ENCODE data around the gene OSBPL9.
"Not testable (repeated sequence)": the region's sequence is repeated elsewhere in the genome, so short reads cannot be mapped to it uniquely, and the experiment has no call there.

Gene OSBPL9

DNA sequence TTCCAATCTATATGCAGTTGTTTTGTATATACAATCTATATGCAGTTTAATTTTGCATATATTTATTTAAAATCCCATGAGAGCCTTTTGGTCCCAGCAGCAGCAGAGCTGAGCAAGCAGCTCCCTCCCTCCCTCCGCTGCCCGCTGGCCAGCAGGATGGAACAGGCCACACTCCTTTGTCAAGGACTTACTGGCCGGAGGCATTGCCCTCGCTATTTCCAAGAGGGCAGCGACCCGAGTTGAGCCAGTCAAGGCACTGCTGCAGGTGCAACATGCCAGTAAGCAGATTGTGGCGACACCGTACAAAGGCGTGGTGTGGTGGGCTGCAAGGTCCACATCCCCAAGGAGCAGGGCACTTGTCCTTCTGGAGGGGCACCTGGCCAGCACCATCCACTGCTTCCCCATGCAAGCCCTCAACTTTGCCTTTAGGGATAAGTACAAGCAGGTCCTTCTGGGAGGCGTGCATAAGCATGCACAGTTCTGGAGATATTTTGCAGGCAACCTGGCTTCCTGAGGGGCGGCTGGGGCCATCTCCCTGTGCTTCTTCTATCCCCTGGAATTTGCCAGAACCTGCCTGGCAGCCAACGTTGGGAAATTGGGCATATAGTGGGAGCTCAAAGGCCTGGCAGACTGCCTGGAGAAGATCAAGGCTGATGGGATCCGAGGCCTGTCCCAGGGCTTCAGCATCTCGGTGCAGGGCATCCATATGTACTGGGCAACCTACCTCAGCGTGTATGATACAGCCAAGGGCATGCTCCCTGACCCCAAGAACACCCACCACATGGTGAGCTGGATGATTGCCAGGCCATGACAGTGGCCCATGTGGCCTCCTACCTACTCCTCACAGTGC, 92.2 kb downstream of the OSBPL9 start:
- no peak for DNase-seq (ENCODE audit: low spot score)

DNA sequence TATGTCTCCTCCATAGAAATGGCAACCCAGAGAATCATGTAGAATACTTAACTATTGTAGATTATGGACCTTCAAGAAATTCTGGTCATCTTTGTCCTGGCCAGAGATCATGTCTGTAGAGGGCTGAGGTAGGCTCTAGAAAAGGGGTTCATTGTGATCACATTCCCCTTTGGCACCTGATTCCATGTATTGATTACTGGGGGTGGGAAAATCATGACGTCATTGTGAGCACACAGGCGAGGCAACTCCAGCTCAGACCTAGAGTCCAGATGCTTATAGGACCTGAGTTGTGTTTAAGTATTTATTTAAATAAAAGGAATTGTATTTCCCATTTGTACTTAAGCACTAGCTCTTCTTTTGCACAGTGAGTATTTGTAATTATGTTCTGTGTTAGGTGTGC, 93.1 kb downstream of the OSBPL9 start:
- DNase-seq (ENCODE audit: low spot score) = no peak

DNA sequence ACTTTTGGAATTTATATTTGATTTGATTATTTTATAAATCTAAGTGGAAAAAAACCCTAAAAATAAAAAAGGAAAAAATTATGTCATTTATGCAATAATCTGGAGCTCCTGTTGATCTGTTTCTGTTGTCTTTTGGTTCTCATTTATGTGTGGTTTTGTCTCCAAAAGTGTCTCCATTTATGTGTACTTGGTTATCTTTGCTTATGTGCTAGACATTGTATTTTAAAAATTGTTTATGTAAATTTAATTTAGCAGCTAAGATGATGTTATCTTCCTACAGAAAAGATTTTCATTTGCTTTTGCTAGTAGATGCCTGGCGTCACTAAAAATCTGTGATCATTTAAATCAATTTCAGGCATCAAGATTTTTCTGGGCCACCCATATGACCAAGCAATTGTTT, 95.7 kb downstream of the OSBPL9 start:
- DNase-seq (ENCODE audit: low spot score) = no peak

DNA sequence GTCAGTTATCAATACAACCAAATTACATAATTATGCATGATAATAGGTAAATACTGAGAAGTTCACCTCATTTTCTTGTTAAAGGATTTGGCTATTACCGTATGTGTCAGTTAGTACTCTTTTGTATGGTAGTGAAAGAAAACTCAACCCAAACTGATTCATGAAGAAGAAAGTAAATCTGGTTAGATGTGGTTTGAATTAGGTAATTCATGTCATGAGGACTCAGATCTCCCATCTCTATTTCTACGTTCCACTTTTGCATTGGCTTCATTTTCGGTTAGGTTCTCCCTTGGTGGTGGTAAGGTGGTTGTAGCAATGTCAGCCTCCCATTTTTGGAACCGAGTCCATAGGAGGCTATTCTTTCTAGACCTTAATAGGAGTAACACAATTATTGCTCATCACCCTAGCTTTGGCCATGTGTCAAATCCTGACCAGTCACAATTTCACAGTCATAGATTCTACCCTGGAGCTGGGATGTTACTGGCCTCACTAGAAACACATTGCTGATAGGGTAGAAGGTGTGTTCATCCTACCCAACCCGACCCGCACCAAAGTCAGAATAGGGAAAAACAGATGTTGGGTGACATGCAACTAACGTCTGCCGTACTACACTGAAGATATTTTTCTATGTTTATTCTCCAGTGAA, 97.6 kb downstream of the OSBPL9 start:
- no peak for DNase-seq (ENCODE audit: low spot score)

DNA sequence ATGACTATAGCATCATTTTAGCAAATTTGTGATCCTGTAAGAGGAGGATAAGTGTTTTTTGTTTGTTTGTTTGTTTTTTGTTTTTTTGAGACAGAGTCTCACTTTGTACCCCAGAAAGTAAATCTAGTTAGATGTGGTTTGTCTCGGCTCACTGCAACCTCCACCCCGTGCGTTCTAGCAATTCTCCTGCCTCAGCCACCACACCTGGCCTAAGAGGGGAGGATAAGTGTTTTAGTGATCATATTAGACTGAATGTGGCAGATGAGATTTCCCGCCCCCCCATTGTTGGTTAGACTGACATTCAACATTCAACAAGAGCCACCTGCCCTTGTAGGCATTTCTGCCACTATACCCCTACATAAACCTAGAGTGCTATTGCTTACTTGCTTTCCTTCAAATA, 98.5 kb downstream of the OSBPL9 start:
- no peak for DNase-seq (ENCODE audit: low spot score)

DNA sequence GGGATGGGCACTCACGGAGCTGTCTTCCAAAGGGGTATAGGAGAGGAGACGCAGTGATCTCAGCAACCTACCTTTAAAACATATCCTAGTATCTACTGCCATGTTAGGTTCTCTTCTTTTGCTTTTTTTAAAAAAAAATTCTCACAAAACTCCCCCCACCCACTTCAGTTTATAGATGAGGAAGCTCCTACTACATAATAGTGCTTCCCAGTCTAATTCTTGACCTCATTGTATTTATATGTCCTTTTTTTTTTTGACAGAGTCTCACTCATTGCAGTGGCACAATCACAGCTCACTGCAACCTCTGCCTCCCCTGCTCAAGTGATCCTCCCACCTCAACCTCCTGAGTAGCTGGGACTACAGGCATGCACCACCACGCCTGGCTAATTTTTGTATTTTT, 99.9 kb downstream of the OSBPL9 start:
- DNase-seq (ENCODE audit: low spot score) = no peak

DNA sequence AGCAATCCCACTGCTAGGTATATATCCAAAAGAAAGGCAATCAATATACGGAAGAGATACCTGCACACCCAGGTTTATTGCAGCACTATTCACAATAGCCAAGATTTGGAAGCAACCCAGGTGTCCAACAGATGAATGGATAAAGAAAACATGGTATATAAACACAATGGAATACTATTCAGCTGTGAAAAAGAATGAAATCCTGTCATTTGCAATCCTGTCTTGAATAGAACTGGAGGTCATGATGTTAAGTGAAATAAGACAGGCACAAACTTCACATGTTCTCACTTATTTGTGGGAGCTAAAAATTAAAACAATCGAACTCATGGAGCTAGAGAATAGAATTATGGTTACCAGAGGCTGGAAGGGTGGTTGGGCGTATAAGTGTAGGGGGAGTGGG, 101.0 kb downstream of the OSBPL9 start:
- no peak for DNase-seq (ENCODE audit: low spot score)

DNA sequence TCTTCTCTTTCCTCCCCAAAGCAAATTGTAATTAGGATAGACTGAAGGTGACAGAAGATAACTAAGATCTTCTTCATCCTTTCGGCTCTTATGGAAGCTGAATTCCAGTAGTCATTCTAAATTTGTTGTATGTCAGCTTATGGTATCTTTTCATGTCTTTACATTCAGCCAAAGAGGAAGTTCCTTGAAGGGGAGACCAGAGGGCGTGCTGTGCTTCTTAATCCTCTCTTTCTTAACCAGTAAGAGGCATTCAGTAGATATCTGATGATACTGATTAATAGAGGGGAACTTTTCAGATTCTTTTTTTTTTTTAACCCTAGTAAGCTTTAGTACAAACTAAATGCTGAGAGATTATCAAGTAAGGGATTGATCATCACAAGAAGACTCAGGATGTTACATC, 102.3 kb downstream of the OSBPL9 start:
- no peak for DNase-seq (ENCODE audit: low spot score)

DNA sequence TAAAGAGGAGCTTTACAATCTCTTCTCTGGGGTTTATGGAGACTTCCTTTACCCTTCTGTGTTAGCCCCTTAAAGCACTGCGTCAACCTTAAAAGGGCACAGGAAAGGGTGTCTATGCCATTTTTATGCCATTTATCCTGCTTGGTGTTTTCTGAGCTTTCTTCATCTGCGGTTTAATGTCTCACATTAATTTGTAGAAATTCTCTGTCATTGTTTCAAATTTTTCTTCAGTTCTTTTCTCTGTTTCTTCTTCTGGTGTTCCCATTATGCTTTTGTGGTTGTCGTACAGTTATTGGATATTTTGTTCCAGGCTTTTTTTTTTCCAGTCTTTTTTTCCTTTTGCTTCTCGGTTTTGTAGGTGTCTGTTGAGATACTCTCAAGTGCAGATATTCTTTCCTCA, 107.9 kb downstream of the OSBPL9 start:
- no peak for DNase-seq (ENCODE audit: low spot score)

DNA sequence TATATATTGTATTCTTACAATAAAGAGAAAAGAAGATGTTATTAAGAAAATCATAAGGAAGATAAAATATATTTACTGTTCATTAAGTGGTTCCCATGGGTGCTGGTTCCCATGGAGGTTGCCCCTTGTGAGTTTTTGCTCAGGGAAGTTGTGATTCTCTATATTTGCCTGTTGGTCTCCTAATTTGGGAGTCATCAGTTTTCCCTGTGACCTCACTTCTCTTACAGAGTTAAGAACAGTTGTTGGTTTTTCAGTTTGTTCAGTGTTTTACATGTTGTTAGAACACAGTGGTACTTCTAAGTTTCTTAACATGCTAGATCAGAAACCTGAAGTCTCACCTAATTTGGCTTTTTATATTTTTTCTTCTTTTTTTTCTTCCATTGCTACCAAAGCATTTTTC, 109.2 kb downstream of the OSBPL9 start:
- DNase-seq (ENCODE audit: low spot score) = no peak

DNA sequence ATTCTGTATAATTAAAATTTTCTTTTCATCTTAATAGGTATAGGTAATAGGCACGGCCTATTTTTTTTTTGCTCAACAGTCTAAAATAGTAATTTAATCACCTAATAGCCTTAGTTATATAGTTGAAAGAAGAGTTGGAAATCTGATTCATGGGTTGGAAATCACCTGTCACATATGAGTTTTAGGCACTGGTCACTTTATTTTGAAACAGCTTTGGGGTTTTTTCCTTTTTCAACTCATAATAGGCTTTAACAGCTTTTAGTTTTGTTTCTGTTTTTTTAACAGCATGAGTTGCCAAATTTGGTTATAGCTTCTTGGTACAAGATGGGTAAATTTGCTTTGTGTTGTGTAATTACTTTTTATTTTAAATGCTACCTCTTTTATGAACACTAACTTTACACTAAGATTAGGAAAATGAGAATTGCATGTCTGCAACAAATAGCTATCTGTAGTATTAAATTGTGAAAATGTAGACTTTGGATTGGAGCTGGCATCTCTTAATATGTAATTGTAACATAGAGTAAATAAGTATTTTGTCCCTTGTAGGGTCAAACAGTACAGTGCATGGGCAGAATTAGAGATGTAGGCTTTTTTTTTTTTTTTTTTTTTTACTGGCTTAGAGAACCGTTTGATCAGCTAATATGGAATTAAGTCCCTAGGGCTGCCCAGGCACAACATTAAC, 109.8 kb downstream of the OSBPL9 start:
- no peak for DNase-seq (ENCODE audit: low spot score)

DNA sequence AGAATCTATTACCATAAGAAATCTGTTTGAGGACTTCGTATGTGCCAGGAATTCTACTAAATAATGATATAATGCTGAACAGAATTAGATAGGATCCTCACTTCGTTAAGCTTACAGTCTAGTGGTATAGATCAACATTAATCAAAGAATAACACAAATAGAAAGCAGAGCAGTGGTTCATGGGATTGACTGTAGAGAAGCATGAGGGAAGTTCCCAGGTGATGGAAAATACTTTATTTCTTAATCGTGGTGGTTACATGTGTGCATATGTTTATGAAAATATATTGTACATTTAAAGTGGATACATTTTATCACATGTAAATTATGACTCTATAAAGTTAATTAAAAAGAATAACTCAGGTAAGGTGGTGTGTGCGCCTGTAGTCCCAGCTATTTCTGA, 110.5 kb downstream of the OSBPL9 start:
- DNase-seq (ENCODE audit: low spot score) = no peak

DNA sequence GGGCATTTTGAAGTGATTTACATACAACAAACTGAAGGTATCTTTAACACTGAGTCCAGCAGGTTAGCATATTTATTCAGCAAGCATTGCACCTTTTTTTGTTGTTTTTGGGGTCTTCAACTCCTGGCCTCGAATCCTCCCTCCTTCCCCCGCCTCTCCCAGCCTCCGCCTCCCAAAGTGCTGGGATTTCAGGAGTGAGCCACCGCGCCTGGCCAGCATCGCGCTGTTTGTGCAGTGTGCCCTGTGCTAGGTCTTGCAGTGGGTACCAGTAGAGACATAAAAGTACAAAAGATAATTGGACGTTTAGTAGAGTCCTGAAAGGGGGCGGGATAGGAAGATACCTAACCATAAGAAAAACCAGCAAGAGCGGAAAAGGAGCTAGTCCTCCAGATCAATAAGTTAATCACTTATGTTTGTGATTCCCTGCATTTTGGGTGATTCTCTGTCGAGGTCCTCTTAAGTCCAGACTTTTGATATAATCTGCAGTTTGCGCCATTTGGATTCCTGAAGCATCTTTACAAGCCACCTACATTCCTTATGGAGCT, 111.8 kb downstream of the OSBPL9 start:
- no peak for DNase-seq (ENCODE audit: low spot score)

DNA sequence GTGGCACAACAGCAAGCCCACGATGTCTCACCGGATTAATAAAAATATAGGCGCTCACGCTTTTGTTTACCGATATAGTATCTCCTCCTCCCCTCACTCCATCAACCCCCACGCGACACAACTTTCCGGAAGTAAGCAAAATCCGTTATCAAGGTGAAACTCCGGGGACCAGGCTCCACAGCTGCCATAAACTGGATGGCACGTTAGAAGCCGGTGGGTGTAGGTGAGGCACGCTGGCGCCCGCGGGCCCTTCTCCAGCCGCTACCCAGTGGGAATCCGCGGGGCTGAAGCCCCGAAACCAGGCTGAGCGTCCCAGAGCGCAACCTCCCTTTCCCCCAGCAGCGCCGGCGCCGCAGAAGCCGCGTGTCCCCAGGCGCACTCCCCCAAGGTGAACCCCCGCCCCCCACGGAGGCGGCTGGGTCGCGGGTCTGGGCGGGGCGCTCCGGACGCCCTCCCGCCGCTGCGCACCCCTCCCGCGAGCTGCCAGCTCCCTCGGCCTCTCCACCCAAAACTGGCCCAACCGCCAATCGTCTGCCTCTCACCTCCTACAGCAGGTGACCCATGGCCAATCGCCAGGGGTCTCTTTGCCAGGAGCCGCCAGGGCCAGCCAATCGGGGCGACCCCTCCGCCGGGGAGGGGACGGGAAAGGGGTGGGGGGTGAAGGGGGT, 112.4 kb downstream of the OSBPL9 start:
- peak; percentile 96 for DNase-seq (ENCODE audit: low spot score)

DNA sequence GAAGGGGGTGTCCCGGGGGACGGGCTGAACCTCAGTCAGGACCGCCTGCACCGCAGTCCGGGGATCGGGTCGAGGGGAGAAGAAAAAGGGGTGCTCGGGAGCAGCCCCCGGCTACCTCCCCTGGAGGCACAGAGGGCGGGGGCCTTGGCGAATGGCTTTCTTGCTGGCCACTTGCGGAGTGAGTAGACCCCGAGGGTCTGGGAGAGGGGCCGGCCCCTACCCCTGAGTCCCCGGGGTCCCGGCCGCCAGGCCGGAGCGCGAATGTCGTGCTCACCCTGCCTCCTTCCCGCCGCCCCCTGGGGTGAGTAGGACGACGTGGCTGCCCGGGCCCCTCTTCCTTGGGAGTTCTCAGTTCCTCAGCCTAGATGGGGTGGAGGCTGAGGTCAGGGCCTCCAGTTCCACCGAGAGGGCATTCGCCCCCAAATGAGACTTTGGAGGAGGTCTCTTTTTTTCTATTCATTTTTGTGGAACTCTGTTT, 113.0 kb downstream of the OSBPL9 start:
- peak; percentile 1 for DNase-seq (ENCODE audit: low spot score)

DNA sequence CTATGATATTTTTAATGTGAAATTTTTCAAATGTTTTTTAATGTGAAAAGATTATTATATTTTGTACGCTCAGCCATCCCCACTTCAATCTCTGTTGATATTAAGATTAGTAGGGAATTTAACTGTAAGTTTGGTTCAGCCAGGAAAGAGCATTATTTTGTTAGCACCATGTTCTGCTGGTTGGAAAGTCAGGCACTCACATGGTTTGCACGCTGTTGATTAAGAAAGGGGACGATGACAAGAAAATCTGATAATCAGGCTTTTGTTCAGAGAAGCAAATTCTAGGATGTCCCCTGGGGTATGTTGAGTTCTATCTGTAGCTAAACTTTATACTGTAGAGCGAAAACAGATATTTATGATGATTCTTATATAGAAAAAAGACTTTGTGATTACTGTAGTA, 115.1 kb downstream of the OSBPL9 start:
- DNase-seq (ENCODE audit: low spot score) = no peak

DNA sequence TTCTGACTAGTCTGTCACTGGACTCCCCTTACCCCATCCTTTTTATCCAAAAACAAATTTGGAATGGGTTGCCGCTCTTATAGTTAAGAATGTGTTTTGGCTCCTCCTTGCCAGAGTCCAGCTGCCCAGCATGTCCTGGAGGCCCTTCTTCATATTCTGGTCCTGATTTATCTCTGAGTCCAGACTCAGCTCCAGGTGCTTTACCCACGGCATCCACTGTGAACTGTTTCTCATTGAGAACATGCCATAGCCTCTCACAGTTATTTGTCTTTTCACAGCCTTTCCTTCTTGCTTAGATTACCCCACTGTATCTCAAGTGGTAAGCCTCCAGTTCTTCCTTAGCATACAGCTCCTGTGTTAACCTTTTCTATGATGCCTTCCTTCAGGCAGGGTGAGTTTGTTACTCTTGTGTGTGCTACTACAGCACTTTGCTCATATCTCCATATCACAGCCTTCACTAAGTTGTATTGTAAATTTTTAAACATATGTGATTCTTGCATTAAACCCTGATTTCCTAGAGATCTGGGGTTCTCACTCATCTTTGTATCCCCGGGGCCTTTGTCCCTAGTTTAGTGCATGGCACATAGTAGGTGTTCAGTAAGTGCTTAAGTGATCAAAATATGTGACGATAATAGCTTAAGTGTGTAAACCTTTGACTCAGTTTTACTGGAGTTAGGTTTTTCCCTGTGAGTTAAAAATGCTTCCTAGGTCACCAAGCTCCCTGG, 116.0 kb downstream of the OSBPL9 start:
- no peak for DNase-seq (ENCODE audit: low spot score)

DNA sequence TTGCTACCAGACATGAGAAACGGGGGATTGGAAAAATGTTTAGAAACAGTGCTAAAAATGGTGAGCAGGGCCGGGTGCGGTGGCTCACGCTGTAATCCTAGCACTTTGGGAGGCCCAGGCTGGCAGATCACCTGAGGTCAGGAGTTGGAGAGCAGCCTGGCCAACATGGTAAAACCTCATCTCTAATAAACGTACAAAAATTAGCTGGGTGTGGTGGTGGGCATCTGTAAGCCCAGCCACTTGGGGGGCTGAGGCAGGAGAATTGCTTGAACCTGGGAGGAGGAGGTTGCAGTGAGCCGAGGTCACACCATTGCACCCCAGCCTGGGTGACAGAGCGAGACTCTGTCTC, 116.5 kb downstream of the OSBPL9 start:
- DNase-seq (ENCODE audit: low spot score) = not testable (repeated sequence)

DNA sequence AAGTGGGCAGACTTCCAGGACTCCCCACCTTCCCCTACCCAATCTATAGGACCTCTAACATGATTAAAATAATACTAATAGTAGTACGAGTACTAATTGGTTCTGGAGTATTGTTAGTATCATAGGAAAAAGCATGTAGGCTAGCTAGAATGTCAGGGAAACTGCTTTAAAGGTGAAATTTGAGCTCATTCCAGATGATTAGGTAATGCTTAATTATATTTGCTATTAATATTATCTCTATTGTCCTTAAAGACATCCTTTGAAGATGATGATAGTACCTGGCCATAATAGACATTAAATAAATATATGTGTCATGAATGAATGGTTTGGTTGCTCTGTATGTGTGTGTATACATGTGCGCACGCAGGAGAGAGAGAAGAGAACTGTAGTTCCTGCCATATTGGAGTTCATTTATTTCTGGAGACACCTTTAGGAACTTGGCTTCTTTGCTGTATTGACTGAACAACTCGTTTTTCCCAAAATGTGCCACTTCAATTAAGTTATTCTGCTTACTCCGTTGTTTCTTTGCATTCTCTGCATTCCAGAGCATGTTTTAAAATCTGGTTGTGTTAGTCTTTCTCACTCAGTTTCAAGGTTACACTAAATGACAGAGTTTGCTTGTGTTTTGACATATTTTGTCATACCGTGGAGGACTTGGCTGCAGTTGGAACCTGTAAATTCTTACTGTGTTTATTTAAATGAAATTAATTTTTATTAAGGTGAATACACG, 117.1 kb downstream of the OSBPL9 start:
- DNase-seq (ENCODE audit: low spot score) = no peak

DNA sequence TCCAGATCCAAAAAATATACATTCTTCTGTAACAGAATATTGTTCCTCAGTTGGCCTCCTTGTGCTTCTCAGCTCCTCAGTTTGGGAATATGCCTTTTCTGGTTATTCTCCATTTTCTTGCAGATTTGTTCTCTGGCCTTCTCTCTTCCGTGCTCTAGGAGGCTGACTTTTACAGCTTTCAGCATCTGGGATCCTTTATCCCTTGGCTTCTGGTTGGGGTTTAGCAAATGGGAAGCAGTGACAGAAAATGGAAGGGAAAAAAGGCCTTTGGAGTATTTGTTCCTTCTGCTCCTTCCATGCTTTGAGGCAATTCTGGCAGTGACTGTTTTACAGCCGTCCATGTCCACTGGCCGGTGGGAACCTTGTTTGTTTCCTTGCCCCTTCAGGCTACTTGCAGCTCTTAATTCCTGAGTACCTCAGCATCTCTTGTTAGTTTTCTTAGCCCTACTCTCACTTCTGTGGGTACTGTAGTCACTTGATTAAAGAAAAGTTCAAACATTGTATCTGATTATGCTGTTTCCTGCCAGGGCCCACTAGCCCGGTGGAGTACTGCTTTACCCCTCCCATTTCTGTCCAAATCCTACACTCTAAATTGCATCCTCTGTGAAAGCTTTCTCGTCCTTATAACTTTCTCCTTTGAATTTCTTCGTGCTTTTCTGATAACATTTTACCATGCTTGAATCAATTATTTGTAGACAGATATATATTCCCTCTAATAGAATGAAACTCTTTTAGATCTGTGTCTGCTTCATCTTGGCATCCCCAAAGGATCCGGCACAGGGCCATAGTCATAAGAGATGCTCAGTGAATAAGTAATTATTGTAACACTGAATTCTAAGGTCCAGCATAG, 118.2 kb downstream of the OSBPL9 start:
- DNase-seq (ENCODE audit: low spot score) = no peak
